ENCODE data around the gene LIPM.

LIPM gene

GRCh38 chr10:88787463-88787862, 15.1 kb upstream of the LIPM start:
- H3K36me3 Mint-ChIP-seq (ENCODE audit: low read depth), result no peaks in the 10 kb centered on the region
- no peak overlapping the region for H3K4me3 Mint-ChIP-seq
- peaks cover 15% of the 10 kb centered on the region for H3K4me1 Mint-ChIP-seq (ENCODE audit: low read depth)

GRCh38 chr10:88788924-88789323, 13.6 kb upstream of the LIPM start:
- Mint-ChIP-seq H3K9me3 (no peaks in the 10 kb centered on the region), H3K27me3 (peaks cover 4% of the 10 kb centered on the region), H3K4me3 (no peak overlapping the region), H3K36me3 (ENCODE audit: low read depth) (peaks cover 5% of the 10 kb centered on the region), H3K27ac (no peak overlapping the region), H3K4me1 (ENCODE audit: low read depth) (peaks cover 22% of the 10 kb centered on the region)

More at GRCh38 chr10:88787463-88787862, 15.1 kb upstream of the LIPM start:
- Mint-ChIP-seq H3K27me3 (peaks cover 9% of the 10 kb centered on the region), H3K9me3 (no peaks in the 10 kb centered on the region), H3K27ac (no peak overlapping the region)

- H3K27ac Mint-ChIP-seq, result no peak overlapping the region
- no peak overlapping the region for H3K4me3 Mint-ChIP-seq
- H3K27me3 Mint-ChIP-seq, result peaks cover 7% of the 10 kb centered on the region
- H3K9me3 Mint-ChIP-seq, result no peaks in the 10 kb centered on the region
- H3K4me1 Mint-ChIP-seq (ENCODE audit: low read depth), result peaks cover 30% of the 10 kb centered on the region
- peaks cover 5% of the 10 kb centered on the region for H3K36me3 Mint-ChIP-seq (ENCODE audit: low read depth)
Observed at GRCh38 chr10:88791924-88792323, 10.6 kb upstream of the LIPM start.

- Mint-ChIP-seq H3K9me3 (no peaks in the 10 kb centered on the region), H3K4me1 (ENCODE audit: low read depth) (peaks cover 30% of the 10 kb centered on the region), H3K27ac (no peak overlapping the region), H3K27me3 (peaks cover 8% of the 10 kb centered on the region), H3K4me3 (no peak overlapping the region), H3K36me3 (ENCODE audit: low read depth) (peaks cover 5% of the 10 kb centered on the region)
Observed at GRCh38 chr10:88792661-88793060, 9.9 kb upstream of the LIPM start.

GRCh38 chr10:88793712-88794299, 8.7 kb upstream of the LIPM start:
- Mint-ChIP-seq H3K9me3 (no peaks in the 10 kb centered on the region), H3K27ac (peak overlapping the region; percentile 77), H3K36me3 (ENCODE audit: low read depth) (peaks cover 5% of the 10 kb centered on the region), H3K27me3 (peaks cover 8% of the 10 kb centered on the region), H3K4me1 (ENCODE audit: low read depth) (peaks cover 30% of the 10 kb centered on the region), H3K4me3 (peak overlapping the region; percentile 48)

GRCh38 chr10:88794731-88795130, 7.8 kb upstream of the LIPM start:
- peaks cover 30% of the 10 kb centered on the region for H3K4me1 Mint-ChIP-seq (ENCODE audit: low read depth)
- no peaks in the 10 kb centered on the region for H3K9me3 Mint-ChIP-seq
- H3K36me3 Mint-ChIP-seq (ENCODE audit: low read depth), result peaks cover 5% of the 10 kb centered on the region
- H3K27me3 Mint-ChIP-seq, result peaks cover 8% of the 10 kb centered on the region
- no peak overlapping the region for H3K27ac Mint-ChIP-seq
- H3K4me3 Mint-ChIP-seq, result no peak overlapping the region

GRCh38 chr10:88800152-88801125, 2.1 kb upstream of the LIPM start:
- no peak overlapping the region for H3K4me3 Mint-ChIP-seq
- peaks cover 8% of the 10 kb centered on the region for H3K27me3 Mint-ChIP-seq
- H3K9me3 Mint-ChIP-seq, result no peaks in the 10 kb centered on the region
- H3K36me3 Mint-ChIP-seq (ENCODE audit: low read depth), result no peaks in the 10 kb centered on the region
- no peak overlapping the region for H3K27ac Mint-ChIP-seq
- peaks cover 13% of the 10 kb centered on the region for H3K4me1 Mint-ChIP-seq (ENCODE audit: low read depth)

- Mint-ChIP-seq H3K36me3 (ENCODE audit: low read depth) (no peaks in the 10 kb centered on the region), H3K27ac (no peak overlapping the region), H3K4me1 (ENCODE audit: low read depth) (peaks cover 13% of the 10 kb centered on the region), H3K9me3 (no peaks in the 10 kb centered on the region), H3K27me3 (no peaks in the 10 kb centered on the region), H3K4me3 (no peak overlapping the region)
Observed at GRCh38 chr10:88803641-88804040, 1.1 kb downstream of the LIPM start.

GRCh38 chr10:88804083-88804812, 1.7 kb downstream of the LIPM start:
- peaks cover 13% of the 10 kb centered on the region for H3K4me1 Mint-ChIP-seq (ENCODE audit: low read depth)
- H3K27ac Mint-ChIP-seq, result no peak overlapping the region
- H3K27me3 Mint-ChIP-seq, result no peaks in the 10 kb centered on the region
- no peaks in the 10 kb centered on the region for H3K36me3 Mint-ChIP-seq (ENCODE audit: low read depth)
- no peak overlapping the region for H3K4me3 Mint-ChIP-seq
- H3K9me3 Mint-ChIP-seq, result no peaks in the 10 kb centered on the region

- no peaks in the 10 kb centered on the region for H3K36me3 Mint-ChIP-seq (ENCODE audit: low read depth)
- no peaks in the 10 kb centered on the region for H3K9me3 Mint-ChIP-seq
- peaks cover 15% of the 10 kb centered on the region for H3K4me1 Mint-ChIP-seq (ENCODE audit: low read depth)
- H3K4me3 Mint-ChIP-seq, result no peak overlapping the region
- H3K27me3 Mint-ChIP-seq, result no peaks in the 10 kb centered on the region
- no peak overlapping the region for H3K27ac Mint-ChIP-seq
Observed at GRCh38 chr10:88805361-88805760, 2.8 kb downstream of the LIPM start.

- Mint-ChIP-seq H3K4me3 (no peak overlapping the region), H3K9me3 (no peaks in the 10 kb centered on the region), H3K36me3 (ENCODE audit: low read depth) (no peaks in the 10 kb centered on the region), H3K4me1 (ENCODE audit: low read depth) (peaks cover 15% of the 10 kb centered on the region), H3K27me3 (no peaks in the 10 kb centered on the region), H3K27ac (no peak overlapping the region)
Observed at GRCh38 chr10:88805924-88806323, 3.4 kb downstream of the LIPM start.

GRCh38 chr10:88809621-88810020, 7.1 kb downstream of the LIPM start:
- Mint-ChIP-seq H3K27ac (no peak overlapping the region), H3K4me3 (no peak overlapping the region), H3K36me3 (ENCODE audit: low read depth) (no peaks in the 10 kb centered on the region), H3K9me3 (no peaks in the 10 kb centered on the region), H3K4me1 (ENCODE audit: low read depth) (peaks cover 10% of the 10 kb centered on the region), H3K27me3 (no peaks in the 10 kb centered on the region)

- Mint-ChIP-seq H3K36me3 (ENCODE audit: low read depth) (no peaks in the 10 kb centered on the region), H3K27ac (no peak overlapping the region), H3K4me3 (no peak overlapping the region), H3K27me3 (no peaks in the 10 kb centered on the region), H3K4me1 (ENCODE audit: low read depth) (peaks cover 10% of the 10 kb centered on the region), H3K9me3 (no peaks in the 10 kb centered on the region)
Observed at GRCh38 chr10:88810196-88810961, 7.8 kb downstream of the LIPM start.

GRCh38 chr10:88813200-88813599, 10.7 kb downstream of the LIPM start:
- Mint-ChIP-seq H3K36me3 (ENCODE audit: low read depth) (no peaks in the 10 kb centered on the region), H3K9me3 (no peaks in the 10 kb centered on the region), H3K27me3 (no peaks in the 10 kb centered on the region)

More at GRCh38 chr10:88813200-88813599, 10.7 kb downstream of the LIPM start:
- Mint-ChIP-seq H3K27ac (no peak overlapping the region), H3K4me3 (no peak overlapping the region), H3K4me1 (ENCODE audit: low read depth) (peaks cover 17% of the 10 kb centered on the region)
